PC-9 (cell line): ENCODE measurements around the gene CST5.

Experiments
- CTCF ChIP-seq: fragments of 200-600 bp; sonication (generic); conservative IDR thresholded peaks from 2 replicates; pipeline ENCODE4 v1.6.1; 2017; ENCODE audit warnings: mixed run types, antibody characterized with exemption, mild to moderate bottlenecking, moderate library complexity
- EZH2 ChIP-seq: fragments of 200-600 bp; sonication (generic); IDR thresholded peaks from 2 replicates; pipeline ENCODE4 v1.8.0; 2017; ENCODE audit warnings: antibody characterized with exemption, low read depth

DNA sequence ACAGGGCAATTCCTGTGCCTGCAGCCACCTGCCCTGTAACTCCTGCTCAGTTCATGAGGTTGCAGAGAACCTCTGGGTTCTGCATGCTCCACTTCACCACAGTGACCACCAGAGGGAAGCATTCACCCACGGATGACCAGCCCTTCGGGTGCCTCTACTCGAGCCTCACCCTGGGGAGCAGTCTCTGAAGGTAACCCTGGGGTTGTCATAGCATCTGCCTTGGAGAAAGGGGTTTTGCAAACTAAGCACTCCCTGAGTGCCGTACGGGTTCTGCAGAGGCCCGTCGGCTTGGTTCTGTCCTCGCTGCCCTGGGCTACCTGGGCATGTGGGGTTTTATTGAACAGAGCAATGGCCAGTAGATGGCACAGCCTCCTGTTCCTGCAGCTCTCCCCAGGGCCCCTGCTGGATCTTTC is 10.2 kb upstream of the CST5 start:
- TF ChIP-seq CTCF (peak; percentile 96), EZH2 (no peak)
